Activated naive CD8-positive, alpha-beta T cell treated with anti-CD3 and anti-CD28 coated beads, Interleukin-2, amount 50 U/mL, for 16 hours (primary cell): Measurements from ENCODE around the gene ATR.
"Not testable (repeated sequence)": the region's sequence is repeated elsewhere in the genome, so short reads cannot be mapped to it uniquely, and the experiment has no call there.

Experiments
- DNase-seq: peaks from one replicate; pipeline ENCODE4 v3.0.0-alpha.2; 2020; ENCODE audit warnings: low read depth, low spot score

Gene ATR

DNA sequence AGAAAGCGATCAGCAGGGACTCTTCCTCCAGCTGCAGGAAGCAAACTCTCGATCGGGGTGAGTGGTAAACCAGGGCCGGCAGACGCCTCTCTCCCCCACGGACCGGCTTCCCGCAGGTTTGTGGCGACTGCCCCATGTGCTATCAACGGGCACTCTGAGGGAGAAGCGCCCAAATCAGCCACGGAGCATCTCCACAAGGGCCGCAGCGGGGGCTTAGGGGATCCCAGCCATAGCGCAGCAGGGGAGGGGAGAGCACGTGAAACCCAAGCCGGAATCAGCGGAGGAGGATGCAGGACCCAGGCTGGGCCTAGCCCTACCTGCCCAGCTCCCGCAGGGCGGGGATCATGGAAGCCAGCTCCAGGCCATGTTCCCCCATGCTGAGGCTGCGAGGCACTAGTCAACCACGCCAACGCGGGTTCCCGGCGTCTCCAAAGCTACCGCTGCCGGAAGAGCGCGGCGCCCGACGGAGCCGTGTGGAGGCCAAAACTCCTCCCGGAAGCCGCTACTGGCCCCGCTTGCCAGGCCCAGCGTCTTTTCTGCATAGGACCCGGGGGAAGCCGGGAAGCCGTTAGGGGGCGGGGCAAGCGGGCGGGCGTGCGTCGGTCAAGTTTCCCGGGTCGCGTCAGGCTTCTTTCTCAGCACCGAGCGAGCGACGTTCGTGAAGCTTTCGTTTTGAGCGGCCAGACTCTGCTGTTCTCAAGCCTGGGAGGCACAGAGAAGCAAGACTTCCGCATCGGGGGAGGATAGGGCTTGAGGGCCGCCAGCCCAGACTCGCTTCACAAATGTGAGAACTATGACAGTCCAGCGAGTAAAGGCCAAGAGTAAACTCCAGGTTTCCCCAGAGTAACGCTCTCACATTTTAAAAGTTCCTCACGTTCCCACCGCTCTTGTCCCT, at the start of gene ATR:
TSS of gene ATR (minus strand) at position 405 of the 895 bp plus-strand sequence. CDS start at position 376, 29 bp downstream.
- DNase-seq, result peak; percentile 88

DNA sequence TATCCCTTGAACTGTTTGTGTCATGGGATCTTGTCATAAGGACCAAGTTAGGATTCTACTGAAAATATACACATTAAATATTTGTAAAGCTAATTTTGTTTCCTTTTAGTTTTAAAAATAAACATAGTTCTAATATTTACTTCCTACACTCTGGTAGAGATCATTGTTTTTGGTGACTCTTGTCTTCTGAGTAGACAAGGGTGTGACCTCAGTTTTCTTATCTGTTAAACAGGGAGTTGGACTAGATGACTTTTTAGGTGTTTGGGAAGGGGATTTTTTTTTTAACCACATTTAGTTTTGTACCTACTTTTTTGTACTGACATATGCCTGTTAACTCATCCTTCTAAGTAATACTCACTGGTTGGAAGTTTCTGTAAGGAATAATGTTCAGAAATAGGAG, 48.4 kb upstream of the ATR start:
- no peak for DNase-seq

DNA sequence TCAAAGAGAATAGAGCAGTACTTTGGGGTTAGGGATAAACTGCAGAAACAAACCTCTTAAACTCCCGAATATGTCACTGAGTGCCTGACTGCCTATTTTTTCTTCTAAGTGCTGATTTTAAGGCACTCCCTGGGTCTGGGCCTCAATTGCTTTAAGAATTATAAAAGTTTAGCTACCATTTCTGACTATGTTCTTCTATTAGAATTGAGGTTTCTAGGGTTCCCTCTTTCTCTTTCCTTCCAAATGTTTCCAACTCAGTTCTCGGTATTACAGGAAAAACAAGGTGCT, 46.6 kb upstream of the ATR start:
- no peak for DNase-seq

DNA sequence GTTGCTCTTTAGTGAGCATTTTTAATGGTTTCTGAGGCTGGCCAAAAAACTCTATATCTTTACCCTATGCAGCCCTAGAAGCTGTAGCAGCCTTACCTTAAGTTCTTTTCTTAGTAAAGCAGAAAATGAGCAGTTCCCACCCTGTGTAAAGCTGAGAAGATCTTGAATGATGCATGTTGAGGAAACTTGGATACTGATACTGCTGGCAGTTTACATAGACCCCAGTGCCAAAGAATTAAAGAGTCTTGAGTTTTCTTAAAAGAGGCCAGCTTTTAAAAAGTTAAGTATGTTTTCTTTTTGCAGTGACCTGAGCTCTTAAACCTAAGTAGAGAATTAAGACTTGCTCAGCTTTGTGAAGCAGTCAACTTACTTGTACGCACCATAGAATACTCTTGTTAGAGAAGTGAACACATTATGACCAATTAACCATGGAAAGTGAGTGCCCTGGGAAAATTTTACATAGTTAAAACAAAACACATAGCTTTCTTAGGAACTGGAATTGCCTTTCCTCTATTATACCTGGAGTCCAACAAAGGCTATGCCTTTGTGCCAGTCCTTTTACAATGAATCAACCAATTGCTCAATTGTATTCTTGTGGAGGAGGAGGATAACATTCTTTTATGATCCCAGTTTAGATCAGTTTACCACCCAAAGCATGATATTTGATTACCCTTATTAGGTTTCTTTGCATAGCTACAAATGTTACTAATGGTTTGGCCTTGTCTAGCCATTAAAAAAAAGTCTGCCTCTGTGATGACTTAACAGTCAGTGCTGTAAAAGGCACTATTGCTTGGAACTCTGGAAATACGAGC, 46.0 kb upstream of the ATR start:
- DNase-seq, result no peak

DNA sequence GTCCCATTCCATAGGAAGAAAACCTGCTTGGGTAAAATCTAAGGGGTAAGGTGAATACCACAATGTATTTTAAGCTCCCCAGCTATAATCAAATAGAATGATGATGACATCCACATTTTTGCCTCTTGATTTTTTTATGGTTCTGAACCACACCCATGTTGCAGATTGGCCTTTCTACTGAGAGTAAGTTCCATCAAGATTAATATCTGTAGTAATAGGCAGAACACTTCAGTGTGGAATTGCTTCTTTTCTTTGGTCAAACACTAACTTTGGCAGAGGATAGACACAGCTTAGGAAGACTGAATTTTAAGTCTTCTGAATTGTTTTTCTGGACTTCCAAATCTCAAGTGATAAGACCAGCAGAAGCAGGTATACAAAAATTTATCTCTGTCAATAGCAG, 44.7 kb upstream of the ATR start:
- no peak for DNase-seq

DNA sequence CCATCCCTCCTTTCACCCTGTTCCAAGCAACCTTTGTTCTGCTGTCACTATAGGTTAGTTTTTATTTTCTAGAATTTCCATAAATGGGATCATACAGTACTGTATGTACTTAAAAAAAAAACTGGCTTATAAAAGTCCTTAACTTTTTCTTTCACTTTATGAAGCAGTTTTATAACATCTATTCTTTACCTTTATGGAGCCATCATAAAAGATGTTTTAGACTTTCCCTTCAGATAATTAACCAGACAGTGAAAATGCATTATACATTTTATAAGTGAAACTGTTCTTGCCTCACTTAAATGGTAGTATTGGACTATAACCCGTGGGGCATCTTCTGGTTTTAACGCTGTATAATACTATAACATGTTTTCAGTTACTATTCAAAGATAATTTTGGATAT, 43.9 kb upstream of the ATR start:
- no peak for DNase-seq

DNA sequence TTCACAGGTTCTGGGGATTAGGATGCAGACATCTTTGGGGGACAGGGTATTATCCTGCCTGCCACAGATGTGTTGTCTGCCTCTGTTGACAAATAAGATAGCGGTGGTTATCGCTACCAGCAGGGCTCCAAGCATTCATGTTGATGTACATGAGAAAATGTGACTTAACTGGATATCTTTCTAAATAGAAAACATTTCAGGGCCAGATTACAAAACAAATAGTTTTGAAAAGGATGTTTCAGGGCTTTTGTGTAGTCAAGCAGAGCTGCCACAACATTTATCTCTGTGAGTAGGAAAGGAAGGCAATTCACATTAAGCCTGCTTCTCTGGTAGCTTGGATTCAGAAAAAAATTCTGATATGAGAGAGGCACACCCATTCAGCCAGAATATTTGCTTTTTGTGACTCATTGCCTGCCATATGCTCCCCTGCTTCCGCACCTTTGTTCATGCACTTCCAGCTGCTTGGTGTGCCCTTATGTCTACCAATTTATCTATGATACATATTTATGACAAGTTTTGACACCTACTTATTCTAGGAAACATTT, 40.5 kb upstream of the ATR start:
- DNase-seq, result no peak

DNA sequence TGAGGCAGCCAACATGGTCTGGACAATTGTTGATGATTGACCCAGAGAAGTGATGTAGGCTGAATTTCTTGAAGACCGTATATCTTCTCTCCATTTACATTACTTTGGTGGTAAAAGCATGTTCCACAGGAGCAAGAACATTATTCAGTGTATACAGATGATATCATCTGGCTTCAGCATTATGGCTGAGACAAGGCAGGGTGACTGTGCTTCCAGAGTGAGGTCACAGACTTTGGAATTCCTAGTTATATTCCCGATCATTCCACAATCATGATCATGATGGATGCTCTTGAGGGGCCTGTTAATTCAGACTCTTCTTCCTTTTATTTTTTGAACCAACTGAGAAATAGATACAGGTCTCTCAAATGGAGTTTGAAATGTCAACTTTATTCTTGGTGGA, 36.6 kb upstream of the ATR start:
- no peak for DNase-seq

DNA sequence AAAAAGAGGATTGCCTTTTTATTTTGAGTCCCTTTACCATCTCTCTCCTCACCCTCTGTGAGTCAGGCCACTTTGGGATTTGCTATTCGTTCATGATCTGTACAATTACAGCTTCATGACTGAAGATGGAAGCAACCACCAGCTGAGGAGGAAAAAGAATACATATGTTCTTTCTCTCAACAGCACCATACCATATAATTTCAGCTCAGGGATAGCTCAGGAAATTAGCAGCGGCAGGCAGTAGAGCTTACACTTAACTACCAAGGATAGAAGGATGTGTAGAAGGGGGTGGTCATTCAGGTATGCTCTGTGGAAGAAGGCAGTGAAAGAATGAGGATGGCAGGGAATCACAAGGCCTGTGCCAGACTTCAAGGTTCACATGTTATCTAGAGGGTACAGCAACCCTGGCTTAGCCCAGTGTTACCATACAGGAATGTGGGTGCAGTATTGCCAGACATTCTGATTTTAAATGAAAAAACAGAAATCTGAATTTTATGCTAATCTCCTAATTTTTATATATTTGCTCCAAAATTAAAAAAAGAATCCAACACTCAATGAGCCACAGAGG, 35.6 kb upstream of the ATR start:
- DNase-seq, result no peak

DNA sequence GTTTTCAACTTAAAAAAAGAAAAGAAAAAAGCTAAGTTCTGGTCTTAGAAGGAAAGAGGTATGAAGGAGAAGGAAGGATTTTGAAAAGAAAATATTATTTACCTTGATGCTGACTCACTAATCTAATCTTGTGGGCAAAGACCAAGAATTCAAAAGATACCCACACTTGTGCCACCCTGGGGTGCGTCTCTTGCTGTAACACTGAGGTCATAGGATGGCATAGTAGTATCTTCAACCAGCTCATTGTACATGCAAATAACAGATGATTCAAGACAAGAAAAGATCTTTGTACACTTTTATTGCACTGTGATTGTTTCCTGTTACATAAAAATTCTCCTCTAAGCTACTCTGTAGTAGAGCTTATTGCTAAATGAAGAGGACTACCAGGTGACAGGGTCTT, 35.0 kb upstream of the ATR start:
- no peak for DNase-seq

DNA sequence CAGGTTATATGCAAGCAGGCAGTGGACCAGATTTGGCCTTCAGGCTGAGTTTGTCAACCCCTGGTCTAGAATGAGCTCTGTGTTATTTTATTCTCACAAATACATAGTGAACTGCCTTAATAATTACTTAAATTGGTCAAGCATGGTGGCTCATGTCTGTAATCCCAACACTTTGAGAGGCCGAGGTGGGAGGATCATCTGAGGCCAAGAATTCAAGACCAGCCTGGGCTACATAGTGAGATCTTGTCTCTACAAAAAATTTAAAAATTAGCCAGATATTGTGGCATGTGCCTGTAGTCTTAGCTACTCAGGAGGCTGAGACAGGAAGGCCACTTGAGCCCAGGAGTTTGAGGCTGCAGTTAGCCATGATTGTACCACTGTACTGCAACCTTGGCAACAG, 32.7 kb upstream of the ATR start:
- DNase-seq, result no peak

DNA sequence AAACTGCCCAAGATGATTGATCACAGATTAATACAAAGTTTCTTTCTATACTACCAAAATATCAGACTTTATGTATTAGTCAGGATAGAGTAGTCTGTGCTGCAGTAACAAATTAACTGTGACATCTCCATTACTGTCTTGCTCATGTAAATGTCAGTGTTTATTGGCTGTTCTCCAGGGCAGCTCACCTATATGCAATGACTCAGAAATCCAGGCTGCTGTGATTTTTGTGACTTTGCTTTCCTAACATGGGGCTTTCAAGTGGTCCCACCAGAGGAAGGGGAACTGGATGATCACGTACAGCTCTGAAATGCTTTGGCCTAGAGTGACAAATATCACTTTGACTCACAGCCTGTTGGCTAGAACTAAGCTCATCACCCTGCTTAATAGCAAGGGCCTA, 30.6 kb upstream of the ATR start:
- DNase-seq, result no peak

DNA sequence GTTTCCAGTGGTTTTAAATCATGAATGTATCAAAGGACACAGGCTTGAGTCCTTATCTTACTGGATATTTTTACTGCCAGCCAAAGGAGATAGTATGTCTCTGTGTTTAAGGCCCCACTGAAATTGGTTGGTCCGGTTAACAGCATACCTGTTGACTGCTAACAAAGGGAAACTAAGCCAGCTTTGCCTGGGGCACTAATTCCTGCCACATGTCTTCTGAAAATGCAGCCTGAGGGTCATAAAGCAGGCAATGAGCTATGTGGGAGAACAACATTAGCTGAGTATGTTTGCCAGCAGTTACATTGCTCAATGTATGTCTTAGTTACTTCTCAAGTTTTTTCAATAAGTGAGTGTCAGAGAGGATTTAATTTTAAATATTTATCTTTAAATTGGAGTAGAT, 30.1 kb upstream of the ATR start:
- DNase-seq, result no peak

DNA sequence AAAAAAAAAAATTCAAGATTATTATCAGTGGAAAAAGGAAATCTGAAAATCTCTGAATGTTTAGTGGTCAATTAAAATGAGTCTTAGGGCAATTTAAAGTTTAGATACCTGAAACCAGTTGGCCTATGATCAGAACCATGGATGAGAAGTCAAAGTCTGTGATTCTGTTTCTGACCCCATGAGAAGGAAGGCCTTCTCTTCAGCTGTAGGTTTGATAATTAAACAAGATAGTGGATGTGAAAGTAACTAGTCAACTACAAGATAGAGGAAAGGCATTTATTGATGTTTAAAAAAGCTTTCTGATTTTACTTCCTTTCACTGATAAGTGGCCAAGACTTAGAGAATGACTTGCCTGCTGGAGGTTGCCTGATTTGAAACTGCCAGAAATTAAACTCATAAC, 26.4 kb upstream of the ATR start:
- DNase-seq, result no peak

DNA sequence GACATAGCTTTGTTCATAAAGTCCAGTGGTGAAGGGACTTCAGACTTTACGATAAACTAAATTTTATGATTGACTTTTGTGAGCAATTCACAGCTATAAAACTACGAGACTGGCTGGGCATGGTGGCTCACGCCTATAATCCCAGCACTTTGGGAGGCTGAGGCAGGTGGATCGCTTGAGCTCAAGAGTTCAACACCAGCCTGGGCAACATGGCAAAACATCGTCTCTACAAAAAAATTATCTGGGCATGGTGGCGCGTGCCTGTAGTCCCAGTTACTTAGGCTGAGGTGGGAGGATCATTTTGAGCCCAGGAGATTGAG, 24.8 kb upstream of the ATR start:
- not testable (repeated sequence) for DNase-seq

DNA sequence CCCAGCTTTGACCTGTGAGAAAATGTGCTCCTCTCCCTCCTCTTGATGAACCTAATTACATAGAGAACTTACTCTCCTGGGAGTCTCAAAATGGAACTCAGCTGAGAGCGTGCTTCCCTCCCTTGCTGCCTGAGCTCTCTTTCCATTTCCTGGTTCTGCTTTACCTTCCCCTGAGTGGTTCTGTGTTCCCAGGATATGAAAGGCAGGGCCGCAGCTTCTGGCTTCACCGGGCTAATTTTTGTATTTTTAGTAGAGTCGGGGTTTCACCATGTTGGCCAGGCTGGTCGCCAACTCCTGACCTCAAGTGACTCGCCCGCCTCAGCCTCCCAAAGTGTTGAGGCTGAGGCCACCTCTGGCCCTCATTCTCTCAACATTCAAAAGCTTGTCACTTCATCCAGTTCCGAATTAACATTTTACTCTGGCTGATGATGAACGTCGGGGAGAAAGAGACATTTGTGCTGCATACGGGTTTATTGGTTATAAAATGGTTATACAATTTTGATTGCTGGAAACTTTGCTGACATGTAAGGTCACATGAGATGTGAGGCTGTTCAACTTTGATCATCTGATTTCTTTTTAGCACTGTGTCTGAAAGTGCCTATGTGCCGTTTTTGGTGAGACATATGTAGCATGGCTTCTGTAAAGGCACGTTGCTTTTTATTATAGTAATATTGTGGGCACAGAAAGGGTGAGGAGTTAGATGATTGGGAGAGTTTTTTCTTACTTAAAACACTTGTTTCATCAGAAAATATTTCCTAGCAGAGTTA, 24.3 kb upstream of the ATR start:
- no peak for DNase-seq

DNA sequence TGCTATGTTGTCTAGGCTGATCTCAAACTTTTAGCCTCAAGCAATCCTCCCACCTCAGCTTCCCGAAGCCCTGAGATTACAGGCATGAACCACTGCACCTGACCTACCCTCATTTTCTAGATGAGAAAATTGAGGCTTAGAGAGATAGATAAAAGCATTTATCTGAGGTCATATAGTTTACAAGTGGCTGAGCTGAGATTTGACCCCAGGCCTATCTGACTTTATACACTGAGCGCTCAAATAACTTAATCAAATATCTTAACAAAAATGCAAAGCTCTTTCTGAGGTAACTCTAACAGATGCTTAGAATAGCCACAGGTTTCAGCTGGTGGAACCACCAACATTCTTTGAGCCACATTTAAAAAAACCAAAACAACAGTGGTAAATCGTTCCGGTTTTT, 23.2 kb upstream of the ATR start:
- no peak for DNase-seq

DNA sequence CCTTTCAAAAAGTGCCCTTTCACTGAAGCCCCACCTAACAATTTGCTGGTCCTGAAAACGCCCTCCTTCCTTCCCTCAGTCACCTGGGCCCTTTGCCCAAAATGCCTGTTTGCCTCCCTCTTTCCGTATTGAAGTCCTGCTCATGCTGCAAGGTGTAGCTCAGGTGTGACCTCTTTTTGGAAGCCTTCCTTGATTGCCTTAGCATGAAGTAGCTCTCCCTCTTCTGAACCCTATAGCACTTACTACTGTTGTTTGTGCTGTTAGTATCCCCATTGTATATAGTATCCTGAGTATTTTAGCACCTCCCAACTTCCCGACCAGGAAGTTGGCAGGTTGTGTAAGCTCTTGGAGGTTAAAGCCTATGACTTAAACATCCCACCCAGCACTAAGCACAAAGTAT, 19.4 kb upstream of the ATR start:
- DNase-seq, result no peak

DNA sequence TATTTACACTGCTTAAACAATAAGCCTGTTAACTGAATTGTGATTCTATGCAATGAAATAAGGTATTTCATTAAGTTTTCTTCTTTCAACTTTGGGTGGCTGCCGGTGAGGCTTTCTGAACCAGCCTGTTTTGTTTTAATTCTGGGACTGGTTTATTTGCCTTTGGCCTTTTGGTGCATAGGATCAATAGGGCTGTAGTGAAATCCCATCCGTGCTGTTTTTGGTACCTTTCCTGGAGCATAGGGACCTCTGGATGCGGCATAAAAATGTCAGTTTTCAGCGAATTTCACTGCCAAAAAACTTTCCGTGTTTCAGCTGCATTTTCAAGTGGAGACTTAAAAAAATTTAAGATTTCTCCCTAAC, 18.2 kb upstream of the ATR start:
- DNase-seq, result no peak

DNA sequence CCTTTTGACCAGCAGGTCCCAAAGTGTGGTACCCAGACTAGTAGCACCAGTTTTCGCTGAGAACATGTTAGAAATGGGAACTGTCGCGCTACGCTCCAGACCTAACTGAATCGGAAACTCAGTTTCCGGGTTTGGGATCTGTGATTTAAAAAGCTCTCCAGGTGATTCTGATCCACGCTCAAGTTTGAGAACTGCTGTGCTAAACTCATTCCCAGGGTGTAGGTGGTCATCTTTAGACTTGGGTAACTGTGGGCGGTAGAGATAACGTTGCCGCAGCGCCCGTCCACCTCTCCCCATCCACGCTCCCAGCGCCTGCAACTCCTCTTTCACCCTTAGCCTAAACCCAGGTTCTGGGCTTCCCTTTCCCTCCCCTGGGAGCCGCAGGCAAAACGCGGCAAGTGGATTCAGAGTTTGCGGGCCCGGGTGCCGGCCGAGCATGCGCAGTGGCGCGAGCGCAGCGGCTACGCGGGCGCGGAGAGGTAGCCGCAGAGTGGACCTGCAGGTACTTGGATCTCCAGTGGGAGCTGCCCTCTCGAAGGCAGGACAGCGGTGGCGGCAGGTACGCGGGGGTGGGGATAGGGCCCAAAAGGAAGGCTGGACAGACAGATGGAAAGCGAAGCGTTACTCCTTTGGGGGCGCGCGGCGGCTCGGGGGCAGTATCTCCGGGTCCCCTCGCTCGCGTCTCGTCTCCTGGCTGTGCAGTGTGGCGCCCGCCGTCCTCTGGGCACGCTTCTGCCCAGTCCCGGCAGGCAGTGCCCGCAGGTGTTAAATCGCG, 17.6 kb upstream of the ATR start, which contains the start of gene PLS1:
TSS of gene PLS1 (plus strand) at position 443 of the 775 bp plus-strand sequence. CDS start 67,845 bp downstream, outside the sequence.
- peak; percentile 57 for DNase-seq

DNA sequence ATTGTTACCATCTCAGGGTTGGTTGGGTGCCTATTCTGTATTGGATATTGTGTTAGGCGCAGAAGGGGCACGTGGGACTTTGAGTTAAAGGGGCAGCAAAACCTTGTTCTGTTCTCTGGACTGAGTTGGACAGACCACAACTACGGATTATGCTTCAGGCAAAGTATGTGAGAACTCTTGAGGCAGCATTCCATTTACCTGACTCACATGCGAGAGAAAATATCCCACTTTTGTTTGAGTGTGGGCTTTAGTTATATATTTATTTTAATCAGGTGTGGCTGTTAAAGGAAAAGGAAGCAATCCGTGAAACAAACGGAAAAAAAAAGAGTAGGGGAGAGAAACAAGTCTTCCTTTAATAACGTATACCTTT, 17.0 kb upstream of the ATR start:
- no peak for DNase-seq
